HepG2 (cell line): ENCODE measurements around the gene DCDC2C. TPM values are rescaled to one million over a fixed set of nuclear protein-coding genes. Genes with fewer than 3 reads are reported as not detected.

Experiments used
- ATAC-seq: fragments of 200-7000 bp; cut with Tn5 transposase; 3 replicates; pipeline ENCODE4 v1.9.1; 2020; ENCODE audit warnings: mild to moderate bottlenecking, moderate library complexity
- BruUV-seq: library from RNA; stranded (reverse); fragments of 400-500 nt; replicated peaks from 2 replicates; lab custom pipeline; 2021; lab: Mats Ljungman, UMichigan
- CTCF ChIA-PET: fragments of 300-600 bp; formaldehyde crosslinking; extraction: SDS; loops from one replicate; lab custom pipeline; 2021; ENCODE audit warnings: low total read pairs, inconsistent platforms, low intra/inter-chr PET ratio; lab: Yijun Ruan, JAX
- POLR2A ChIA-PET: fragments of 350-600 bp; sonication (Branson Sonifier 250); formaldehyde crosslinking; loops from one replicate; lab custom pipeline; 2020; ENCODE audit warnings: antibody characterized with exemption, inconsistent platforms; lab: Yijun Ruan, JAX
- DNase-seq: peaks from one replicate; pipeline ENCODE4 v3.0.0-alpha.2; 2015; ENCODE audit warnings: low spot score
- FAIRE-seq: peaks from 3 replicates; lab custom pipeline; 2011; peaks lifted over from hg19 to GRCh38; lab: Jason Lieb, UNC
- H2AFZ ChIP-seq: one replicate; pipeline ENCODE4 v1.6.1; 2011; ENCODE audit warnings: low read length, inconsistent platforms
- H3K27ac ChIP-seq: fragments of 300-600 bp; 3 replicates; pipeline ENCODE4 v1.8.0; 2011; ENCODE audit warnings: mixed run types, mild to moderate bottlenecking, mixed read lengths, low read length, inconsistent platforms; ENCODE audit not compliant: insufficient read depth; ENCODE audit errors: extremely low read length
- H3K27me3 ChIP-seq, 2 experiments: fragments of 200-600 bp in 1 of 2; 2 replicates in 1 of 2; 3 replicates in 1 of 2; pipeline versions ENCODE4 v1.6.0 to v1.8.0; 2011; ENCODE audit warnings: low read length in 2 of 2, mild to moderate bottlenecking in 2 of 2, moderate library complexity in 2 of 2, inconsistent platforms in 1 of 2; ENCODE audit not compliant: insufficient read depth in 2 of 2, control insufficient read depth in 1 of 2
- H3K36me3 ChIP-seq, 2 experiments: fragments of 200-600 bp in 1 of 2; replicated peaks in 1 of 2; 2 replicates in 1 of 2; 3 replicates in 1 of 2; pipeline versions ENCODE4 v1.5.1 to v1.8.0; 2011; ENCODE audit warnings: low read length in 2 of 2, inconsistent platforms in 1 of 2; ENCODE audit not compliant: insufficient read depth in 2 of 2, control insufficient read depth in 1 of 2
- H3K4me1 ChIP-seq: 2 replicates; pipeline ENCODE4 v1.5.1; 2012; ENCODE audit warnings: low read length, inconsistent platforms; ENCODE audit not compliant: insufficient read depth
- H3K4me2 ChIP-seq: 2 replicates; pipeline ENCODE4 v1.6.0; 2011; ENCODE audit warnings: low read depth, low read length, inconsistent platforms
- H3K4me3 ChIP-seq, 3 experiments: fragments of 200-600 bp in 1 of 3; sonication (generic), shearing (Covaris generic) in 1 of 3; replicated peaks in 1 of 3; 2 replicates each; pipeline ENCODE4 v1.5.1; 2011 to 2016; ENCODE audit warnings: low read length in 3 of 3, inconsistent platforms in 2 of 3, low read depth in 2 of 3, mild to moderate bottlenecking in 2 of 3, control low read depth in 1 of 3, mixed read lengths in 1 of 3; ENCODE audit not compliant: insufficient read depth in 1 of 3
- H3K79me2 ChIP-seq: one replicate; pipeline ENCODE4 v1.6.1; 2011; ENCODE audit warnings: low read length, inconsistent platforms; ENCODE audit not compliant: insufficient read depth
- H3K9ac ChIP-seq: 2 replicates; pipeline ENCODE4 v1.6.0; 2011; ENCODE audit warnings: mild to moderate bottlenecking, low read depth, low read length, inconsistent platforms; ENCODE audit not compliant: insufficient read depth
- H3K9me3 ChIP-seq: 2 replicates; pipeline ENCODE4 v1.5.1; 2012; ENCODE audit warnings: mild to moderate bottlenecking, low read length
- H4K20me1 ChIP-seq: 2 replicates; pipeline ENCODE4 v1.6.0; 2011; ENCODE audit warnings: inconsistent platforms, mild to moderate bottlenecking, low read length, moderate library complexity; ENCODE audit not compliant: insufficient read depth
- HNF4A ChIP-seq: sonication (generic); formaldehyde crosslinking; IDR thresholded peaks from 2 replicates; pipeline ENCODE4 v1.4.0; 2020; ENCODE audit warnings: missing genetic modification reagents
- HOXA9 ChIP-seq: sonication (generic); formaldehyde crosslinking; IDR thresholded peaks from 2 replicates; pipeline ENCODE4 v1.8.1; 2022; ENCODE audit warnings: missing genetic modification reagents, mild to moderate bottlenecking, moderate library complexity, borderline replicate concordance
- KLF11 ChIP-seq: IDR thresholded peaks from 2 replicates; pipeline ENCODE4 v1.6.1; 2016; ENCODE audit warnings: missing compliant biosample characterization
- ZNF264 ChIP-seq: sonication (generic); formaldehyde crosslinking; IDR thresholded peaks from 2 replicates; pipeline ENCODE4 v1.4.0; 2020; ENCODE audit warnings: missing genetic modification reagents
- ZNF281 ChIP-seq: sonication (generic); formaldehyde crosslinking; IDR thresholded peaks from 2 replicates; pipeline ENCODE4 v1.4.0; 2020; ENCODE audit warnings: missing genetic modification reagents, borderline replicate concordance
- ZNF407 ChIP-seq: sonication (generic); formaldehyde crosslinking; IDR thresholded peaks from one replicate; pipeline ENCODE4 v1.5.1; 2020; ENCODE audit warnings: mild to moderate bottlenecking, missing genetic modification reagents; ENCODE audit errors: not compliant biosample characterization
- ZNF687 ChIP-seq: sonication (generic); formaldehyde crosslinking; IDR thresholded peaks from 2 replicates; pipeline ENCODE4 v1.5.1; 2020; ENCODE audit warnings: mild to moderate bottlenecking, missing genetic modification reagents, moderate library complexity
- WGBS: methylation state at CpG from one replicate; pipeline ENCODE4 v1.1.6; 2017; ENCODE audit warnings: low lambda C conversion rate; 5-methylcytosine and 5-hydroxymethylcytosine counted together
- in situ Hi-C: cut with HindIII; loops from 2 replicates; pipeline ENCODE4 v1.10.0; 2017; ENCODE audit warnings: low pct_unique_long_range_greater_than_20kb; ENCODE audit not compliant: extremely low pct_ligation_motif_present
- intact Hi-C: fragments of 100-400 bp; cut with micrococcal nuclease; formaldehyde crosslinking; loops from one replicate; pipeline ENCODE4 v1.10.0; 2022; ENCODE audit not compliant: unreplicated experiment
- polyA plus RNA-seq, 8 experiments: library from polyadenylated mRNA; depleted of rRNA in 3 of 8; stranded (reverse) in 7 of 8; unstranded in 1 of 8; fragments of >200 nt; fragmentation: Illumina TruSeq in 4 of 8; extraction: Trizol in 4 of 8; gene quantifications; 2 replicates each; pipeline versions ENCODE4 v1.2.1 to v1.2.3, GENCODE V29; 2011 to 2016; ENCODE audit warnings: low read depth in 4 of 8, missing spikeins in 1 of 8, mixed read lengths in 1 of 8; ENCODE audit not compliant: insufficient read depth in 1 of 8
- total RNA-seq, 5 experiments: library from RNA; depleted of rRNA; stranded (reverse); fragments of >200 nt; fragmentation: Illumina TruSeq; extraction: Trizol; gene quantifications; 2 replicates each; pipeline ENCODE4 v1.2.3, GENCODE V29; 2016; ENCODE audit warnings: low read depth in 1 of 5

DCDC2C gene
- total and polyA plus RNA-seq, 2 of the 13 experiments (the other 11 are each of a cell fraction or from before 2014, with no cell fraction given) = not detected

GRCh38 chr2:3774336-3774735 is 71.0 kb downstream of the DCDC2C start (continued):
- TF ChIP-seq KLF11 (CRISPR knock-in tag) = no peak
- no peak for TF ChIP-seq ZNF281 (CRISPR knock-in tag)
- TF ChIP-seq ZNF264 (CRISPR knock-in tag) = no peak

- H3K36me3 ChIP-seq = no peaks in the 10 kb centered on the region
- no peaks in the 10 kb centered on the region for H3K4me1 ChIP-seq
- H4K20me1 ChIP-seq = no peaks in the 10 kb centered on the region
- intact Hi-C loops (no loop called here), in situ Hi-C loops (no loop called here)
- POLR2A ChIA-PET = no interaction called here
- no peaks in the 10 kb centered on the region for H3K9me3 ChIP-seq
- H2AFZ ChIP-seq = no peak overlapping the region
- H3K4me2 ChIP-seq = no peak overlapping the region
- CTCF ChIA-PET = no interaction called here
- H3K4me3 ChIP-seq = no peak overlapping the region
- TF ChIP-seq HOXA9 (no peak), HNF4A (CRISPR knock-in tag) (no peak), ZNF407 (no peak), ZNF687 (no peak)
- H3K27ac ChIP-seq = no peak overlapping the region
- no peak overlapping the region for H3K9ac ChIP-seq
- 14% methylated on average over 10 of the region's 10 CpGs for WGBS
- no peaks in the 10 kb centered on the region for H3K79me2 ChIP-seq
- H3K27me3 ChIP-seq = peaks cover 3 to 75% of the 10 kb centered on the region in 2 experiments; a peak in 4 of 5 replicates
- DNase-seq (no peak), ATAC-seq (no peak), FAIRE-seq (no peak)
- no TSS peak for BruUV-seq
These were observed 72.9 kb downstream of the DCDC2C start for GRCh38 chr2:3776311-3776710.
